ENCODE measurements around the gene MIDN. TPM values are rescaled to one million over a fixed set of nuclear protein-coding genes. Genes with fewer than 3 reads are reported as not detected.

MIDN gene
- total and polyA plus RNA-seq, 2 of the 4 experiments (the other 2 are of a cell fraction), result 2.5 to 26.0 TPM

GRCh38 chr19:1282588-1283206 lies 34.3 kb downstream of the MIDN start:
- H3K36me3 ChIP-seq (ENCODE audit: control insufficient read depth, insufficient read depth, low read length), result peaks cover 5% of the 10 kb centered on the region
- no peak overlapping the region for H2BK120ac ChIP-seq (ENCODE audit: low read depth, low read length)
- H2BK5ac ChIP-seq (ENCODE audit: low read depth, low read length, poor library complexity, severe bottlenecking), result no peak overlapping the region
- peaks cover 0 to 13% of the 10 kb centered on the region in 2 experiments; a peak in 1 of 4 replicates for H3K79me1 ChIP-seq (ENCODE audit: low read depth in 1 of 2, low read length in 2 of 2)
- H3K27ac ChIP-seq (ENCODE audit: insufficient read depth, low read length), result no peak overlapping the region
- H3K56ac ChIP-seq (ENCODE audit: extremely low read depth, insufficient read depth, low read length), result no peak overlapping the region
- in situ Hi-C loops (cut with MboI; ENCODE audit: low sequenced_read_pairs), result loop anchor here (5.0 kb wide), 1 partner anchor 80 kb away; no protein-coding TSS in a partner anchor
- no peak overlapping the region for H2AFZ ChIP-seq (replicated peaks; ENCODE audit: low read length, poor library complexity)
- no peak overlapping the region for H3K4ac ChIP-seq (ENCODE audit: low read depth, low read length)
- no peaks in the 10 kb centered on the region for H3K4me1 ChIP-seq (ENCODE audit: control insufficient read depth, insufficient read depth, low read length)
- H4K20me1 ChIP-seq (ENCODE audit: insufficient read depth, low read length), result peaks cover 16% of the 10 kb centered on the region
- dilution Hi-C loops (cut with HindIII; ENCODE audit: low sequenced_read_pairs, unreplicated experiment), result no loop called here
- peaks cover 36% of the 10 kb centered on the region for H3K27me3 ChIP-seq (ENCODE audit: control insufficient read depth, insufficient read depth, low read length)
- no peak overlapping the region for H3K23ac ChIP-seq (ENCODE audit: low read depth, low read length)
- no peak overlapping the region for H2AK9ac ChIP-seq (replicated peaks; ENCODE audit: low read depth, low read length, poor library complexity)
- H4K5ac ChIP-seq (ENCODE audit: low read depth, low read length), result no peak overlapping the region
- CTCF ChIA-PET, result no interaction called here
- intact Hi-C loops (cut with micrococcal nuclease), result no loop called here
- POLR2A ChIA-PET (ENCODE audit: unreplicated experiment), result no interaction called here
- ATAC-seq (ENCODE audit: low read depth) (no peak), DNase-seq (no peak)
- H3K14ac ChIP-seq (replicated peaks; ENCODE audit: low read depth, low read length), result no peak overlapping the region
- no peak for TF ChIP-seq SMC3 (IDR thresholded peaks at IDR 0.05; ENCODE audit: low read depth, low read length)
- TF ChIP-seq MAZ (IDR thresholded peaks at IDR 0.05; ENCODE audit: borderline replicate concordance, low read depth, low read length), result no peak
- TF ChIP-seq NFE2L2 (IDR thresholded peaks at IDR 0.05; ENCODE audit: low read depth, low read length), result no peak
- TF ChIP-seq USF2 (IDR thresholded peaks at IDR 0.05; ENCODE audit: low read depth, low read length), result no peak
- TF ChIP-seq RAD21 (IDR thresholded peaks at IDR 0.05; ENCODE audit: low read length), result no peak
- no peak for TF ChIP-seq CEBPB (IDR thresholded peaks at IDR 0.05; ENCODE audit: low read depth, low read length)
- TF ChIP-seq ELK1 (IDR thresholded peaks at IDR 0.05; ENCODE audit: borderline replicate concordance, low read depth, low read length), result no peak
- no peak for TF ChIP-seq MXI1 (IDR thresholded peaks at IDR 0.05; ENCODE audit: borderline replicate concordance, low read depth, low read length)
- no peak for TF ChIP-seq FOS (IDR thresholded peaks at IDR 0.05; ENCODE audit: low read depth, low read length)
- TF ChIP-seq CHD1 (IDR thresholded peaks at IDR 0.05; ENCODE audit: low read depth, low read length), result no peak
- no peak for TF ChIP-seq RCOR1 (IDR thresholded peaks at IDR 0.05; ENCODE audit: insufficient replicate concordance, low read length)
- H4K8ac ChIP-seq (ENCODE audit: low read depth in 2 of 2, low read length in 2 of 2), result no peak overlapping the region
- no peak overlapping the region for H2AK5ac ChIP-seq (ENCODE audit: low read depth, low read length)
- no peak overlapping the region for H3K4me3 ChIP-seq (ENCODE audit: insufficient read depth, low read depth, low read length)
- no peaks in the 10 kb centered on the region for H3K9me1 ChIP-seq (ENCODE audit: insufficient read depth, low read length)
- H3K18ac ChIP-seq (ENCODE audit: low read depth, low read length), result no peak overlapping the region
- H4K91ac ChIP-seq (ENCODE audit: insufficient read depth, low read depth, low read length), result no peak overlapping the region
- BruUV-seq (replicated peaks), result no TSS peak
- no peak overlapping the region for H3K9ac ChIP-seq (ENCODE audit: low read depth, low read length)
- H2BK15ac ChIP-seq (ENCODE audit: low read depth, low read length), result no peak overlapping the region
- no peak overlapping the region for H2BK20ac ChIP-seq (ENCODE audit: low read depth, low read length)
- WGBS, 2 experiments (ENCODE audit: extremely low coverage in 2 of 2, insufficient read length in 1 of 2), result 72% methylated on average over 7 of the region's 18 CpGs; no CpG with 5 or more reads in 1 of the 2 experiments
- H3K9me3 ChIP-seq (ENCODE audit: control insufficient read depth, insufficient read depth, low read length), result no peaks in the 10 kb centered on the region
- no peak overlapping the region for H3K4me2 ChIP-seq (ENCODE audit: low read depth, low read length)
